ENCODE results near the gene PPP2R3A.

PPP2R3A gene

DNA sequence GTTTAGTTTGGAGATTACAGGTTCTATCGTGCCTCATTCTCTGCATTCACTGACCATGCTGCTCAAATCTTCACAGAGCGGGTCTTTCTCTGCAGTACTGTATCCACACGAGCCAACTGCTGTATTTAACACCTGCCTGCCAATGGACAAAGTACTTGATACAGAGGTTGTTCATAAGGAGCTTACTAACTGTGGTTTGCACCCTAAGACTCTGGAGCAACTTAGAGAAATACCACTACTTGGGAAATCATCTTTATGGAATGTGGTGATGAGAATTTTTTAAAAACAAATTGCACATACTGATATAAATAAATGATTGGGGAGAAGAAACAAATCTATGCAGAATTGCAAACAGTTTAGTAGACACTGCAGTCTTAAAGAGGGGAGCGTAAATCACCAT lies 90.0 kb downstream of the PPP2R3A start:
- no peak for TF ChIP-seq TAF1 (IDR thresholded peaks at IDR 0.05; ENCODE audit: low read depth)

DNA sequence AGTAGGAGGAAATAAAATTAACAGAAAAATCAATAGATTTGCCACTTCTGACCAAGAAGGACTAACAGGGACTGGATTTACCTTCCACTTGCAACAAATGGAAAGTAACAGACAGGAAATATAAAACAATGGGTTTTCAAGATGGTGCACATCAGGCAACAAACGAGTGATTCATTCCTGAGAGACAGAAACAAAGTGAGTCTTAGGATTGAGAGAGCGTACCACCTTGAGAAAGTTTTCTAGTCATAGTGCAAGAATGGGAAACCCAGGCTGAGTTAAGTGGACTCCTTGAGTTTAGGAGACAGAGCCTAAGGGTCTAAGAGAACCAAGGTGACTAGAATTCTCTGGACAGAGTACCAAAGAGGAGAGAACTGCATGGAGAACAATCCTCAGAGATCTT lies 101.7 kb downstream of the PPP2R3A start:
- TF ChIP-seq, protein P1, sequence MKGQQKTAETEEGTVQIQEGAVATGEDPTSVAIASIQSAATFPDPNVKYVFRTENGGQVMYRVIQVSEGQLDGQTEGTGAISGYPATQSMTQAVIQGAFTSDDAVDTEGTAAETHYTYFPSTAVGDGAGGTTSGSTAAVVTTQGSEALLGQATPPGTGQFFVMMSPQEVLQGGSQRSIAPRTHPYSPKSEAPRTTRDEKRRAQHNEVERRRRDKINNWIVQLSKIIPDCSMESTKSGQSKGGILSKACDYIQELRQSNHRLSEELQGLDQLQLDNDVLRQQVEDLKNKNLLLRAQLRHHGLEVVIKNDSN (IDR thresholded peaks at IDR 0.05): no peak
- TF ChIP-seq, protein P2, sequence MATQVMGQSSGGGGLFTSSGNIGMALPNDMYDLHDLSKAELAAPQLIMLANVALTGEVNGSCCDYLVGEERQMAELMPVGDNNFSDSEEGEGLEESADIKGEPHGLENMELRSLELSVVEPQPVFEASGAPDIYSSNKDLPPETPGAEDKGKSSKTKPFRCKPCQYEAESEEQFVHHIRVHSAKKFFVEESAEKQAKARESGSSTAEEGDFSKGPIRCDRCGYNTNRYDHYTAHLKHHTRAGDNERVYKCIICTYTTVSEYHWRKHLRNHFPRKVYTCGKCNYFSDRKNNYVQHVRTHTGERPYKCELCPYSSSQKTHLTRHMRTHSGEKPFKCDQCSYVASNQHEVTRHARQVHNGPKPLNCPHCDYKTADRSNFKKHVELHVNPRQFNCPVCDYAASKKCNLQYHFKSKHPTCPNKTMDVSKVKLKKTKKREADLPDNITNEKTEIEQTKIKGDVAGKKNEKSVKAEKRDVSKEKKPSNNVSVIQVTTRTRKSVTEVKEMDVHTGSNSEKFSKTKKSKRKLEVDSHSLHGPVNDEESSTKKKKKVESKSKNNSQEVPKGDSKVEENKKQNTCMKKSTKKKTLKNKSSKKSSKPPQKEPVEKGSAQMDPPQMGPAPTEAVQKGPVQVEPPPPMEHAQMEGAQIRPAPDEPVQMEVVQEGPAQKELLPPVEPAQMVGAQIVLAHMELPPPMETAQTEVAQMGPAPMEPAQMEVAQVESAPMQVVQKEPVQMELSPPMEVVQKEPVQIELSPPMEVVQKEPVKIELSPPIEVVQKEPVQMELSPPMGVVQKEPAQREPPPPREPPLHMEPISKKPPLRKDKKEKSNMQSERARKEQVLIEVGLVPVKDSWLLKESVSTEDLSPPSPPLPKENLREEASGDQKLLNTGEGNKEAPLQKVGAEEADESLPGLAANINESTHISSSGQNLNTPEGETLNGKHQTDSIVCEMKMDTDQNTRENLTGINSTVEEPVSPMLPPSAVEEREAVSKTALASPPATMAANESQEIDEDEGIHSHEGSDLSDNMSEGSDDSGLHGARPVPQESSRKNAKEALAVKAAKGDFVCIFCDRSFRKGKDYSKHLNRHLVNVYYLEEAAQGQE (IDR thresholded peaks at IDR 0.05; ENCODE audit: low read depth): no peak
- no peak for TF ChIP-seq NFIC (IDR thresholded peaks at IDR 0.05)
- no peak for TF ChIP-seq YY1 (IDR thresholded peaks at IDR 0.05; ENCODE audit: low read depth)
- TF ChIP-seq, protein P3, sequence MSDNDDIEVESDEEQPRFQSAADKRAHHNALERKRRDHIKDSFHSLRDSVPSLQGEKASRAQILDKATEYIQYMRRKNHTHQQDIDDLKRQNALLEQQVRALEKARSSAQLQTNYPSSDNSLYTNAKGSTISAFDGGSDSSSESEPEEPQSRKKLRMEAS (IDR thresholded peaks at IDR 0.05): no peak
- no peak for TF ChIP-seq TCF12 (IDR thresholded peaks at IDR 0.05; ENCODE audit: low read depth)
- TF ChIP-seq CEBPB (IDR thresholded peaks at IDR 0.05): no peak
- no peak for TF ChIP-seq CREB1 (IDR thresholded peaks at IDR 0.05; ENCODE audit: low read depth)
- no peak for TF ChIP-seq RAD21 (IDR thresholded peaks at IDR 0.05; ENCODE audit: low read depth)

DNA sequence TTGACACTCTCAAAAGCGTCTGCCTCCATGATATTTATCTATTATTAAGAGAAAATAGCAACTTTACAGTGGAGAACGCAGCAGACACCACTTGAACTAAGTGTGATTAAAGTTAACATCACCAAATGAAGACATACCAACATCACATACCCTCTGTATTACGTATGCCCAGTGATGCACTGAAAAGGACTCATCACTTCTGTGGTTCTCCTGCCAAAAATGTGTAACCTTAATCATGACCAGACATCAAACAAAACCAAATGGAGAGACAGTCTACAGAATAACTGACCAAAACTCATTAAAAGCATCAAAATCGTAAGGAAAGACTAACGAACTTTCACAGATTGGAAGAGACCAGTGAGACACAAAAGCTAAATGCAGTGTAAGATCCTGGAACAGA lies 103.2 kb downstream of the PPP2R3A start:
- TF ChIP-seq EP300 (IDR thresholded peaks at IDR 0.05; ENCODE audit: borderline replicate concordance): no peak
- no peak for TF ChIP-seq TCF12 (IDR thresholded peaks at IDR 0.05; ENCODE audit: low read depth)
- no peak for TF ChIP-seq YY1 (IDR thresholded peaks at IDR 0.05; ENCODE audit: low read depth)
- no peak for TF ChIP-seq TEAD4 (IDR thresholded peaks at IDR 0.05)
- TF ChIP-seq, protein P2 (IDR thresholded peaks at IDR 0.05; ENCODE audit: low read depth): no peak
- no peak for TF ChIP-seq FOXM1 (IDR thresholded peaks at IDR 0.05; ENCODE audit: borderline replicate concordance, low read depth)
- TF ChIP-seq CREB1 (IDR thresholded peaks at IDR 0.05; ENCODE audit: low read depth): no peak
- no peak for TF ChIP-seq RAD21 (IDR thresholded peaks at IDR 0.05; ENCODE audit: low read depth)
- TF ChIP-seq, protein P3 (IDR thresholded peaks at IDR 0.05): no peak
- TF ChIP-seq ZBTB7A (IDR thresholded peaks at IDR 0.05; ENCODE audit: low read depth): no peak
- no peak for TF ChIP-seq NFIC (IDR thresholded peaks at IDR 0.05)
- no peak for TF ChIP-seq EGR1 (IDR thresholded peaks at IDR 0.05)
- no peak for TF ChIP-seq TAF1 (IDR thresholded peaks at IDR 0.05; ENCODE audit: low read depth)
- TF ChIP-seq CEBPB (IDR thresholded peaks at IDR 0.05): no peak
- TF ChIP-seq, protein P1 (IDR thresholded peaks at IDR 0.05): no peak

DNA sequence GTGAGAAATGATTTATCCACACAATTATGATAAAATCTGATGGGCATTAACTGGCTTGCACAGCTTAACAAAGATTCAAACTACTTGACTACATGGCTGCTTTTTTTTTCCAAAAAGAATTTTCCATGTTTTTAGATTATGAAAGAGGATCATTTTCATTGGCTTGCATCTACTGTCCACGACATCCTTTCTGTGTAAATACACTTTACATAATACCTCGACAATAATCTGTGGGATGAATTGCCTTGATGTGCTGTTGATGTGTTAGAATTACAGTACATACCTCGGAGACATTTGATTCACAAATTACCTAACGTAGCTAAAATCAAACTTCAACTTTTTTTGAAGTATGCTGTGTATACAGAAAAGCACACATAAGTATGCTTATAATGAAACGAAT lies 104.4 kb downstream of the PPP2R3A start:
- TF ChIP-seq NFIC (IDR thresholded peaks at IDR 0.05) (no peak), FOXM1 (IDR thresholded peaks at IDR 0.05; ENCODE audit: borderline replicate concordance, low read depth) (no peak)

DNA sequence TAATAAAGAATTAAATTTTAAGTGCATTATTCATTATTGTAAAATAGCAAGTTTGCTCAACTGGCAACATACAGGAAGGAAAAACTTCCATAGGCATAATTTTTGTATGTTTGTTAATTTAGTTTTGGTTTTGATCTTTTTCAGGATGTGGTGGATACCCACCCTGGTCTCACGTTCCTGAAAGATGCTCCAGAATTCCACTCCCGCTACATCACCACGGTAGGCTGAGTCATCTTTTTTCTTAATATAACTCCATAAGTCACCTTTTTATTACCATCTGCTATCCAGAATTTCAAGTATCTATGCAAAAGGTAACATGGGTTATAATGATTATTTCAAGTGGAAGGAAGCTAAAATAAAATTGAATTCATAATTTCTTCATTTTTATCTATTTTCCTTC lies 104.8 kb downstream of the PPP2R3A start:
- TF ChIP-seq TAF1 (IDR thresholded peaks at IDR 0.05; ENCODE audit: low read depth) (no peak), CREB1 (IDR thresholded peaks at IDR 0.05; ENCODE audit: low read depth) (no peak), FOXM1 (IDR thresholded peaks at IDR 0.05; ENCODE audit: borderline replicate concordance, low read depth) (no peak)

DNA sequence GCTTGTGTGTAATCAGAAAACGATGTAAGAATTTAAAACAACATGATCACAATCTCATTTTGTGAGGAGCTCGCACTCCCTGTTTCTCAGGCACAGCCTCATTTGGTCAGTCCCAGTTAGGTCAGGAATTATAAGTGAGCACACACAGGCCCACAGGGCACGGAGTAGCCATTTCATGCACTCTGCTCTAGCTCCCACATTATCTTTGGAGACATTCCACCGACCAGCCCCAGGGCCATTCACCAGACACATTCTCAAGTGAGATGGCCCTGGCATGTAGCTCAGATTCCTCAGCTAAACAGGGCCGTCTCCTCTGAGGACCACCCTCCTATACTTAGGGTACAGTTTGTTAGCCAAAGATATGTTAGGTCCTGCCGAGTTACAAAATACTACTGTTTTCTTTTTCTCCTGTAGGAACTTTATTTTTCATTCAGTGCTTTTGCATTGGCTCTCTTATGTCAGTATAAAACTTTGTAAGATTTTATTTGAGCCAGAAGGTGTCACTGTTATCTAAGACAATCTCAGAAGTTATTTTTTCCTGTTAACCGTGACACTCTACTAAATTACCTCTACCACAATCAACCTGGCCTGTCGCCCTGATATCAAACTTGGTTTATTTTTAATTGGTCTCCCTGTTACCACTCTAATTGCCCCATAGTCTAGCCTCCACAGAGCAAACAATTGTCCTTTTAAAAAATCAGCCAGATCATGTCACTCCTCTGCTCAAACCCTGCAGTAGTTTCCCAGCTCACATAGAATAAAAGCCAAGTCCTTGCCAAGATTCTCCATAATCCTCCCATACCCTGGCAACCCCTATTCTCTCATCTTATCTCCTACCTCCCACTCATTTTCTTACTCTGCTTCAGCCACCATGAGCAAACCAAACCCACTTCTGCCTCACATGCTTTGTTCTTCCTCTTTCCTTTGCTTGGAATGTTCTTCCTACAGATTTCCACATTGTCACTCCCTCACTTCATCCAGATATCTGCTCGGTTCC lies 105.7 kb downstream of the PPP2R3A start:
- TF ChIP-seq RAD21 (IDR thresholded peaks at IDR 0.05; ENCODE audit: low read depth) (peak; percentile 23; the same call in 1 of the 2 replicates), ZBTB7A (IDR thresholded peaks at IDR 0.05; ENCODE audit: low read depth) (no peak)

Measured in Ishikawa (cell line).